SU-DHL-6 (cell line): ENCODE results near the gene ZMIZ1.

Experiments
- CTCF ChIP-seq: fragments of 200-600 bp; sonication (generic); IDR thresholded peaks from one replicate; pipeline ENCODE4 v1.5.1; 2017; ENCODE audit warnings: antibody characterized with exemption, mild to moderate bottlenecking, low read length, moderate library complexity; ENCODE audit not compliant: insufficient read depth, poor library complexity, severe bottlenecking
- EZH2phosphoT487 ChIP-seq: fragments of 200-600 bp; sonication (generic), shearing (Covaris generic); conservative IDR thresholded peaks from 2 replicates; pipeline ENCODE4 v1.6.1; 2018; ENCODE audit warnings: mild to moderate bottlenecking, antibody characterized with exemption, low read length, moderate library complexity, mixed read lengths

- TF ChIP-seq EZH2phosphoT487 (no peak), CTCF (no peak)
Observed at GRCh38 chr10:79201706-79202105, 132.9 kb downstream of the ZMIZ1 start.
